ENCODE data around the gene NFATC2IP. TPM values are rescaled to one million over a fixed set of nuclear protein-coding genes. Genes with fewer than 3 reads are reported as not detected.

Gene NFATC2IP
- total and polyA plus RNA-seq, 10 of the 15 experiments (the other 5 are each of a cell fraction or from before 2014, with no cell fraction given) = 12.2 to 93.9 (median 46.9) TPM

GRCh38 chr16:28932339-28933141 lies 18.2 kb upstream of the NFATC2IP start (continued):
- TF ChIP-seq ZZZ3 (IDR thresholded peaks at IDR 0.05; ENCODE audit: control insufficient read depth, insufficient read length, low read depth) (no peak), ZBTB40 (IDR thresholded peaks at IDR 0.05; ENCODE audit: borderline replicate concordance) (no peak), HDGF (IDR thresholded peaks at IDR 0.05) (no peak), BMI1 (IDR thresholded peaks at IDR 0.05; ENCODE audit: borderline replicate concordance) (no peak), YY1 (IDR thresholded peaks at IDR 0.05; ENCODE audit: low read depth, low read length) (no peak), EED (IDR thresholded peaks at IDR 0.05; ENCODE audit: low read depth) (0 out of 2 replicates have a peak, but pooled peaks have one; percentile 12), POLR2AphosphoS2 (IDR thresholded peaks at IDR 0.05; ENCODE audit: low read depth, low read length) (no peak; the same call in 1 of the 2 replicates), HDAC6 (IDR thresholded peaks at IDR 0.05; ENCODE audit: unreplicated experiment) (no peak)
- TF ChIP-seq, protein P1, sequence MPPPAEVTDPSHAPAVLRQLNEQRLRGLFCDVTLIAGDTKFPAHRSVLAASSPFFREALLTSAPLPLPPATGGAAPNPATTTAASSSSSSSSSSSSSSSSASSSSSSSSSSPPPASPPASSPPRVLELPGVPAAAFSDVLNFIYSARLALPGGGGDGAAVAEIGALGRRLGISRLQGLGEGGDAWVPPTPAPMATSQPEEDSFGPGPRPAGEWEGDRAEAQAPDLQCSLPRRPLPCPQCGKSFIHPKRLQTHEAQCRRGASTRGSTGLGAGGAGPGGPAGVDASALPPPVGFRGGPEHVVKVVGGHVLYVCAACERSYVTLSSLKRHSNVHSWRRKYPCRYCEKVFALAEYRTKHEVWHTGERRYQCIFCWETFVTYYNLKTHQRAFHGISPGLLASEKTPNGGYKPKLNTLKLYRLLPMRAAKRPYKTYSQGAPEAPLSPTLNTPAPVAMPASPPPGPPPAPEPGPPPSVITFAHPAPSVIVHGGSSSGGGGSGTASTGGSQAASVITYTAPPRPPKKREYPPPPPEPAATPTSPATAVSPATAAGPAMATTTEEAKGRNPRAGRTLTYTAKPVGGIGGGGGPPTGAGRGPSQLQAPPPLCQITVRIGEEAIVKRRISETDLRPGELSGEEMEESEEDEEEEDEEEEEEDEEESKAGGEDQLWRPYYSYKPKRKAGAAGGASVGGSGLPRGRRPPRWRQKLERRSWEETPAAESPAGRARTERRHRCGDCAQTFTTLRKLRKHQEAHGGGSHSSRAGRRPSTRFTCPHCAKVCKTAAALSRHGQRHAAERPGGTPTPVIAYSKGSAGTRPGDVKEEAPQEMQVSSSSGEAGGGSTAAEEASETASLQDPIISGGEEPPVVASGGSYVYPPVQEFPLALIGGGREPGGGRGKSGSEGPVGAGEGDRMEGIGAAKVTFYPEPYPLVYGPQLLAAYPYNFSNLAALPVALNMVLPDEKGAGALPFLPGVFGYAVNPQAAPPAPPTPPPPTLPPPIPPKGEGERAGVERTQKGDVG (CRISPR knock-in tag; IDR thresholded peaks at IDR 0.05) = no peak
